ENCODE data around the gene AQR. TPM values are rescaled to one million over a fixed set of nuclear protein-coding genes. Genes with fewer than 3 reads are reported as not detected.

The AQR gene
- total RNA-seq, 1 experiment from 2014 or later = 26.1 TPM

- Histone ChIP-seq H3K9me3 (ENCODE audit: low read length) (no peaks in the 10 kb centered on the region), H4K20me1 (ENCODE audit: low read length) (no peaks in the 10 kb centered on the region), H3F3A (ENCODE audit: low read length, unreplicated experiment) (no peaks in the 10 kb centered on the region), H3K79me2 (ENCODE audit: low read length) (no peaks in the 10 kb centered on the region), H3K9ac (ENCODE audit: low read length) (no peak overlapping the region), H3K36me3 (ENCODE audit: low read depth, low read length) (peaks cover 53% of the 10 kb centered on the region), H3K9me2 (replicated peaks; ENCODE audit: low read length) (no peaks in the 10 kb centered on the region), H3K4me2 (ENCODE audit: low read length) (no peak overlapping the region), H2AFZ (ENCODE audit: low read length) (no peak overlapping the region), H3K27ac (ENCODE audit: low read length) (no peak overlapping the region), H3K4me1 (ENCODE audit: insufficient read depth, low read length) (peaks cover 5% of the 10 kb centered on the region; the same call in 1 of the 2 replicates), H3K4me3 (ENCODE audit: low read length) (no peak overlapping the region), H3K27me3 (ENCODE audit: low read length) (no peaks in the 10 kb centered on the region)
- ATAC-seq (no peak), DNase-seq (no peak)
- CTCF ChIA-PET = interaction anchor here (0.6 kb wide), 1 partner anchor 83 kb away, joined by 3 read pairs; the partner anchor contains the start of gene AQR
- BruUV-seq (replicated peaks) = no TSS peak
- TF ChIP-seq EZH2phosphoT487 (IDR thresholded peaks at IDR 0.05; ENCODE audit: borderline replicate concordance, low read length) (no peak), EZH2 (IDR thresholded peaks at IDR 0.05; ENCODE audit: low read length, unreplicated experiment) (no peak), CTCF (conservative IDR thresholded peaks at IDR 0.05; ENCODE audit: low read depth, low read length) (no peak)
- POLR2A ChIA-PET (ENCODE audit: unreplicated experiment) = interaction anchor here (0.7 kb wide), 1 partner anchor 21 kb away, joined by 4 read pairs; no protein-coding TSS in a partner anchor
- intact Hi-C loops (cut with micrococcal nuclease) = no loop called here
Observed at GRCh38 chr15:34886134-34886533, 83.4 kb downstream of the AQR start.

GRCh38 chr15:34883633-34884032, 85.9 kb downstream of the AQR start:
- no peaks in the 10 kb centered on the region for H3K9me2 ChIP-seq (replicated peaks; ENCODE audit: low read length)
- no peak overlapping the region for H3K4me2 ChIP-seq (ENCODE audit: low read length)
- H3K27me3 ChIP-seq (ENCODE audit: low read length) = no peaks in the 10 kb centered on the region
- TF ChIP-seq CTCF (conservative IDR thresholded peaks at IDR 0.05; ENCODE audit: low read depth, low read length) (no peak), EZH2 (IDR thresholded peaks at IDR 0.05; ENCODE audit: low read length, unreplicated experiment) (no peak), EZH2phosphoT487 (IDR thresholded peaks at IDR 0.05; ENCODE audit: borderline replicate concordance, low read length) (no peak)
- no peaks in the 10 kb centered on the region for H3K79me2 ChIP-seq (ENCODE audit: low read length)
- no TSS peak for BruUV-seq (replicated peaks)
- ATAC-seq = peak; percentile 20; the same call in 1 of the 2 replicates
- peak; percentile 7 for DNase-seq
- no peaks in the 10 kb centered on the region for H4K20me1 ChIP-seq (ENCODE audit: low read length)
- H3K4me3 ChIP-seq (ENCODE audit: low read length) = no peak overlapping the region
- POLR2A ChIA-PET (ENCODE audit: unreplicated experiment) = no interaction called here
- no peak overlapping the region for H2AFZ ChIP-seq (ENCODE audit: low read length)
- peaks cover 5% of the 10 kb centered on the region; the same call in 1 of the 2 replicates for H3K4me1 ChIP-seq (ENCODE audit: insufficient read depth, low read length)
- intact Hi-C loops (cut with micrococcal nuclease) = no loop called here
- H3K9me3 ChIP-seq (ENCODE audit: low read length) = no peaks in the 10 kb centered on the region
- no peak overlapping the region for H3K27ac ChIP-seq (ENCODE audit: low read length)
- H3K36me3 ChIP-seq (ENCODE audit: low read depth, low read length) = peaks cover 50% of the 10 kb centered on the region
- H3K9ac ChIP-seq (ENCODE audit: low read length) = no peak overlapping the region
- H3F3A ChIP-seq (ENCODE audit: low read length, unreplicated experiment) = no peaks in the 10 kb centered on the region
- CTCF ChIA-PET = no interaction called here

GRCh38 chr15:34883042-34883441, 86.5 kb downstream of the AQR start:
- H3K9me3 ChIP-seq (ENCODE audit: low read length) = no peaks in the 10 kb centered on the region
- H2AFZ ChIP-seq (ENCODE audit: low read length) = no peak overlapping the region
- no peaks in the 10 kb centered on the region for H3F3A ChIP-seq (ENCODE audit: low read length, unreplicated experiment)
- ChIA-PET POLR2A (ENCODE audit: unreplicated experiment) (interaction anchor here (0.6 kb wide), 1 partner anchor 381 kb away, joined by 3 read pairs; no protein-coding TSS in a partner anchor), CTCF (no interaction called here)
- no peaks in the 10 kb centered on the region for H3K9me2 ChIP-seq (replicated peaks; ENCODE audit: low read length)
- ATAC-seq (no peak), DNase-seq (no peak)
- peaks cover 50% of the 10 kb centered on the region for H3K36me3 ChIP-seq (ENCODE audit: low read depth, low read length)
- no peak overlapping the region for H3K4me2 ChIP-seq (ENCODE audit: low read length)
- no peaks in the 10 kb centered on the region for H3K79me2 ChIP-seq (ENCODE audit: low read length)
- no peaks in the 10 kb centered on the region for H3K27me3 ChIP-seq (ENCODE audit: low read length)
- H3K9ac ChIP-seq (ENCODE audit: low read length) = no peak overlapping the region
- H3K27ac ChIP-seq (ENCODE audit: low read length) = no peak overlapping the region
- H3K4me3 ChIP-seq (ENCODE audit: low read length) = no peak overlapping the region
- no TSS peak for BruUV-seq (replicated peaks)
- peaks cover 5% of the 10 kb centered on the region; the same call in 1 of the 2 replicates for H3K4me1 ChIP-seq (ENCODE audit: insufficient read depth, low read length)
- TF ChIP-seq EZH2 (IDR thresholded peaks at IDR 0.05; ENCODE audit: low read length, unreplicated experiment) = no peak
- TF ChIP-seq EZH2phosphoT487 (IDR thresholded peaks at IDR 0.05; ENCODE audit: borderline replicate concordance, low read length) = no peak
- TF ChIP-seq CTCF (conservative IDR thresholded peaks at IDR 0.05; ENCODE audit: low read depth, low read length) = no peak
- intact Hi-C loops (cut with micrococcal nuclease) = no loop called here
- H4K20me1 ChIP-seq (ENCODE audit: low read length) = no peaks in the 10 kb centered on the region

Measured in PC-3 (cell line).